ENCODE measurements around the gene SMS.

The SMS gene

DNA sequence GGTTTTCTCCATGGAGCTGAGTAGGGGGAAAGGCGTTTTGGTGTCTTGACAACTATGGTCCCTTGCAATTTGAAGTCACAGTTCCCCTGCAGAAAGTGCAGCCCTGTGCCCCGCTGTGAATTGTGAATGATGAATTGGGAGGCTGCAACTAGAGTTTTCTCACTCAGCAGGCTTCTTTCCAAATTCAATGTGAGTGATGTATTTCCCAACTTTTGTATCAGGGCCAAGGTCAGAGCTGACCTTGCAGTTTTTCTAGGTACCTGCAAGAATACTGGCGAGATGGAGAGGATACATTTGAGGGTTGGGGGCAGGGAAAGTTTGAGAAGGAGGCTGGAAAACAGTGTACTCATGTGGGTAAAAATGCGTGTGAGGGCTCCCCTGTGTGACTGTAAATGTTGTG lies 103.4 kb downstream of the SMS start:
- DNase-seq: no peak

Data from AML-193 (cell line).